Body of pancreas (tissue), 4 donors: Measurements from ENCODE around the gene SECTM1.

Experiments
- POLR2A ChIP-seq, 3 donors: fragments of 450-650 bp; IDR thresholded peaks; one replicate each; pipeline ENCODE4 v1.6.1; 2016; ENCODE audit warnings: antibody characterized with exemption in 3 of 3, mild to moderate bottlenecking in 2 of 3
- TF ChIP-seq, protein P1 (sequence below), 7 experiments: fragments of 450-650 bp in 4 of 7; fragments of 200-600 bp in 3 of 7; sonication (generic) in 3 of 7; IDR thresholded peaks; one replicate each; pipeline ENCODE4 v1.5.1; 2016 to 2019; ENCODE audit warnings: antibody characterized with exemption in 7 of 7

GRCh38 chr17:82358465-82359350, 25.1 kb upstream of the SECTM1 start, which contains the start of gene TEX19:
- TF ChIP-seq, protein P1, sequence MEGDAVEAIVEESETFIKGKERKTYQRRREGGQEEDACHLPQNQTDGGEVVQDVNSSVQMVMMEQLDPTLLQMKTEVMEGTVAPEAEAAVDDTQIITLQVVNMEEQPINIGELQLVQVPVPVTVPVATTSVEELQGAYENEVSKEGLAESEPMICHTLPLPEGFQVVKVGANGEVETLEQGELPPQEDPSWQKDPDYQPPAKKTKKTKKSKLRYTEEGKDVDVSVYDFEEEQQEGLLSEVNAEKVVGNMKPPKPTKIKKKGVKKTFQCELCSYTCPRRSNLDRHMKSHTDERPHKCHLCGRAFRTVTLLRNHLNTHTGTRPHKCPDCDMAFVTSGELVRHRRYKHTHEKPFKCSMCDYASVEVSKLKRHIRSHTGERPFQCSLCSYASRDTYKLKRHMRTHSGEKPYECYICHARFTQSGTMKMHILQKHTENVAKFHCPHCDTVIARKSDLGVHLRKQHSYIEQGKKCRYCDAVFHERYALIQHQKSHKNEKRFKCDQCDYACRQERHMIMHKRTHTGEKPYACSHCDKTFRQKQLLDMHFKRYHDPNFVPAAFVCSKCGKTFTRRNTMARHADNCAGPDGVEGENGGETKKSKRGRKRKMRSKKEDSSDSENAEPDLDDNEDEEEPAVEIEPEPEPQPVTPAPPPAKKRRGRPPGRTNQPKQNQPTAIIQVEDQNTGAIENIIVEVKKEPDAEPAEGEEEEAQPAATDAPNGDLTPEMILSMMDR (IDR thresholded peaks at IDR 0.05) = no peak
- TF ChIP-seq POLR2A (IDR thresholded peaks at IDR 0.05) = no peak
